CD4-positive, alpha-beta T cell (primary cell): Measurements from ENCODE around the gene MAST4. TPM values are rescaled to one million over a fixed set of nuclear protein-coding genes. Genes with fewer than 3 reads are reported as not detected.

Source experiments
- ATAC-seq: fragments of 200-7000 bp; cut with Tn5 transposase; one replicate; pipeline ENCODE4 v1.10.0; 2022; ENCODE audit warnings: mild to moderate bottlenecking; ENCODE audit not compliant: poor library complexity
- CTCF ChIA-PET: fragments of 350-600 bp; sonication (Branson Sonifier 250); formaldehyde crosslinking; loops from one replicate; lab custom pipeline; 2021; ENCODE audit warnings: antibody characterized with exemption, inconsistent platforms; lab: Charles Lee
- POLR2A ChIA-PET: fragments of 350-600 bp; sonication (Branson Sonifier 250); formaldehyde crosslinking; loops from one replicate; lab custom pipeline; 2021; ENCODE audit warnings: antibody characterized with exemption, inconsistent platforms; lab: Charles Lee
- DNase-seq, 14 experiments: peaks; one replicate each; pipeline ENCODE4 v3.0.0-alpha.2; 2013 to 2020; ENCODE audit warnings: mixed read lengths in 2 of 14
- H3K27ac ChIP-seq, 2 donors: one replicate each; pipeline versions ENCODE4 v1.5.1 to v1.7.0; 2013; ENCODE audit warnings: low read length in 2 of 2, low read depth in 1 of 2, mild to moderate bottlenecking in 1 of 2
- H3K27me3 ChIP-seq, 2 experiments: 1 replicate in 1 of 2; 2 replicates in 1 of 2; pipeline versions ENCODE4 v1.6.1 to v1.7.0; 2013; ENCODE audit warnings: low read length in 2 of 2, control low read depth in 1 of 2, mild to moderate bottlenecking in 1 of 2, moderate library complexity in 1 of 2; ENCODE audit not compliant: insufficient read depth in 2 of 2, control insufficient read depth in 1 of 2
- H3K36me3 ChIP-seq: one replicate; pipeline ENCODE4 v1.6.1; 2013; ENCODE audit warnings: low read length, control low read depth; ENCODE audit not compliant: insufficient read depth
- H3K4me1 ChIP-seq: one replicate; pipeline ENCODE4 v1.6.1; 2013; ENCODE audit warnings: low read length, control low read depth; ENCODE audit not compliant: insufficient read depth
- H3K4me3 ChIP-seq: one replicate; pipeline ENCODE4 v1.5.1; 2013; ENCODE audit warnings: mild to moderate bottlenecking, low read length, moderate library complexity
- H3K9me3 ChIP-seq, 2 experiments: 1 replicate in 1 of 2; 2 replicates in 1 of 2; pipeline versions ENCODE4 v1.6.1 to v1.7.0; 2013; ENCODE audit warnings: low read length in 2 of 2, mild to moderate bottlenecking in 2 of 2, control low read depth in 1 of 2, moderate library complexity in 1 of 2; ENCODE audit not compliant: control insufficient read depth in 1 of 2, insufficient read depth in 1 of 2
- H3K27ac Mint-ChIP-seq: one replicate; pipeline ENCODE4 v1.8.0; 2020; ENCODE audit warnings: mixed read lengths
- H3K27me3 Mint-ChIP-seq: one replicate; pipeline ENCODE4 v1.8.0; 2021; ENCODE audit warnings: mixed read lengths
- H3K36me3 Mint-ChIP-seq: one replicate; pipeline ENCODE4 v1.8.0; 2021; ENCODE audit warnings: low read depth, mixed read lengths
- H3K4me1 Mint-ChIP-seq: one replicate; pipeline ENCODE4 v1.8.0; 2021; ENCODE audit warnings: low read depth, mixed read lengths
- H3K4me3 Mint-ChIP-seq: one replicate; pipeline ENCODE4 v1.8.0; 2020; ENCODE audit warnings: mild to moderate bottlenecking, mixed read lengths
- H3K9me3 Mint-ChIP-seq: one replicate; pipeline ENCODE4 v1.8.0; 2020; ENCODE audit warnings: mixed read lengths
- CTCF ChIP-seq: fragments of 200-600 bp; IDR thresholded peaks from one replicate; pipeline ENCODE4 v1.8.0; 2022; ENCODE audit warnings: antibody characterized with exemption, mild to moderate bottlenecking
- intact Hi-C, 2 experiments: fragments of 100-400 bp; cut with DNase I in 1 of 2; cut with micrococcal nuclease in 1 of 2; formaldehyde crosslinking; loops; one replicate each; pipeline versions ENCODE4 v1.15.1 to v1.9.0; 2023 to 2025; cut with DNase I, micrococcal nuclease
- total RNA-seq, 174 experiments: library from RNA in 2 of 174; stranded (reverse) in 2 of 174; gene quantifications; one replicate each; pipeline ENCODE4 v1.2.3 and lab custom pipeline; 2021 to 2026

The MAST4 gene
- total RNA-seq, 2 experiments from 2014 or later = 21.3 to 21.6 TPM

- Histone ChIP-seq H3K36me3 (no peaks in the 10 kb centered on the region), H3K4me1 (no peaks in the 10 kb centered on the region), H3K4me3 (no peak overlapping the region), H3K9me3 (no peaks in the 10 kb centered on the region), H3K27ac (no peak overlapping the region), H3K27me3 (no peaks in the 10 kb centered on the region)
- ATAC-seq = no peak
- Mint-ChIP-seq H3K36me3 (no peaks in the 10 kb centered on the region), H3K27me3 (peaks cover 5% of the 10 kb centered on the region), H3K4me1 (no peaks in the 10 kb centered on the region), H3K9me3 (no peaks in the 10 kb centered on the region), H3K4me3 (no peak overlapping the region), H3K27ac (no peak overlapping the region)
- no peak for TF ChIP-seq CTCF
- intact Hi-C loops = no loop called here
- no peak for DNase-seq
- POLR2A ChIA-PET = no interaction called here
- CTCF ChIA-PET = no interaction called here
These were observed 42.8 kb downstream of the MAST4 start for GRCh38 chr5:66639037-66639436.

- Mint-ChIP-seq H3K9me3 (no peaks in the 10 kb centered on the region), H3K27ac (no peak overlapping the region), H3K4me3 (no peak overlapping the region), H3K4me1 (no peaks in the 10 kb centered on the region), H3K36me3 (no peaks in the 10 kb centered on the region), H3K27me3 (peaks cover 5% of the 10 kb centered on the region)
- Histone ChIP-seq H3K9me3 (no peaks in the 10 kb centered on the region), H3K36me3 (no peaks in the 10 kb centered on the region), H3K4me3 (no peak overlapping the region), H3K4me1 (no peaks in the 10 kb centered on the region), H3K27me3 (no peaks in the 10 kb centered on the region), H3K27ac (no peak overlapping the region)
- ChIA-PET POLR2A (no interaction called here), CTCF (no interaction called here)
- ATAC-seq (no peak), DNase-seq (no peak)
- no peak for TF ChIP-seq CTCF
- intact Hi-C loops = no loop called here
These were observed 46.3 kb downstream of the MAST4 start for GRCh38 chr5:66642538-66642937.

- H3K4me3 ChIP-seq = no peak overlapping the region
- no peaks in the 10 kb centered on the region for H3K27me3 ChIP-seq
- DNase-seq (no peak), ATAC-seq (no peak)
- Mint-ChIP-seq H3K4me3 (no peak overlapping the region), H3K9me3 (no peaks in the 10 kb centered on the region), H3K27me3 (peaks cover 5% of the 10 kb centered on the region), H3K27ac (no peak overlapping the region), H3K4me1 (no peaks in the 10 kb centered on the region), H3K36me3 (no peaks in the 10 kb centered on the region)
- no peak overlapping the region for H3K27ac ChIP-seq
- no peaks in the 10 kb centered on the region for H3K36me3 ChIP-seq
- H3K9me3 ChIP-seq = no peaks in the 10 kb centered on the region
- TF ChIP-seq CTCF = no peak
- H3K4me1 ChIP-seq = no peaks in the 10 kb centered on the region
- intact Hi-C loops = no loop called here
- ChIA-PET CTCF (no interaction called here), POLR2A (no interaction called here)
These were observed 47.2 kb downstream of the MAST4 start for GRCh38 chr5:66643387-66643786.
